Subcutaneous adipose tissue (tissue), 4 donors: Measurements from ENCODE around the gene CHN2. TPM values are rescaled to one million over a fixed set of nuclear protein-coding genes. Genes with fewer than 3 reads are reported as not detected.

Source experiments
- CTCF ChIP-seq: fragments of 450-650 bp; IDR thresholded peaks from one replicate; pipeline ENCODE4 v1.5.1; 2016; ENCODE audit warnings: low read depth, mild to moderate bottlenecking, control low read depth, antibody characterized with exemption, moderate library complexity
- total RNA-seq, 4 donors: library from RNA; depleted of rRNA; stranded (reverse); fragments of >200 nt; gene quantifications; one replicate each; pipeline ENCODE4 v1.1.0, GENCODE V29; 2016

CHN2 gene
- total RNA-seq, 4 donors from 2014 or later = 10.0 to 19.4 (median 13.8) TPM

DNA sequence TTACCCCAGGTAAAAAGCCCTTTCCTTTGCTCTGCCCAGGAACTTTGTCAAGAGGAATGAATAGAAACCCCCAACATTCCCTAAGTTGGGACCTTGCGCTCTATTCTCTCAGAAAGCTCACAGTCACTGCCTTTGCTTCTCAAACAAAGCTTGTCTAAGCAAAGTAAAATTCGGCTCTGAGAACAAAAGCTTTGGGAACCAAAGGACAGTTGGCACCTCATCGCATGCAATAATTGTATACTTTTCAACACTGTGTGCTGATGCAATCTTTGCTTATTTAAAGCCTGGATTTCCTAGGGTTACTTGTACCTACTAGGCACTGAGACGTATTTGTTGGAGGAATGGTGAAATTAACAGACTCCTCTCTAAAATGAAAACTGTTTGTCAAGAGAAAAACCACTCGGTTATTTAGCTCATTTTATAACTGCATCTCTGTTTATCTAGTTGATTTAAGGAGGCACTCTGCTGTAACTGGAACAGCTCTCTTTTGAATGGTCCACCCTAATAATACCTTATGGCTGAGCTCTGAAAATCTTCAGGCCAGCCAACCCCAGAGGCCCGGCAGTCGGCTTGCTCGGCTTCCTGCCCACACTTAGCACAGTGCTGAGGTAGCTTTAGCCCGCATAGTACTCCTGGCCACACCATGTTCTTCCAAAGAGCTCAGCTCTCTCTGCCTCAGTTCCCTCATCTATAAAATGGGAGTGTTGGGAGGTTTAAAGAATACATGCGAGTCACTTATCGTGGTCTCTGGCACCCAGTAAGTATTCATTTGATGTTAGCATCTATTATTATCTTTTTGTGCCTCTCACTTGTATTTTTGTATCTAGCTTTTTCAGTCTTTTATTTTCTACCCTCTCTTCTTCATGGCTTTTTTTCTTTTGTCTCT lies 288.9 kb downstream of the CHN2 start:
- TF ChIP-seq CTCF = no peak

DNA sequence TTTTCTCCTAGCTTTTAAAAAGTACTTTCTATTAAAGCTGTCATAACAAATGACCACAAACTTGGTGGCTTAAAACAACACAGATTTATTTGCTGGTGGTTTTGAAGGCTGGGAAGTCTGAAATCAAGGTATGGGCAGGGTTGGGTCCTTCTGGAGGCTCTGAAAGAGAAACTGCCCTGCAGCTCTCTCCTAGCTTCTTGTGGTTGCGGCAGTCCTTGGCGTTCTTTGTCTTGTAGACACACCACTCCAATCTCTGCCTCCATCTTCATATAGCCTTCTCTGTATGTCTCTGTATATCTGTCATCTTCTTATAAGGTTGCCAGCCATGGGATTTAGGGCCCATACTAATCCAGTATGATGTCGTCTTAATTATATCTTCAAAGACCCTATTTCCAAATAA lies 289.7 kb downstream of the CHN2 start:
- TF ChIP-seq CTCF = no peak

DNA sequence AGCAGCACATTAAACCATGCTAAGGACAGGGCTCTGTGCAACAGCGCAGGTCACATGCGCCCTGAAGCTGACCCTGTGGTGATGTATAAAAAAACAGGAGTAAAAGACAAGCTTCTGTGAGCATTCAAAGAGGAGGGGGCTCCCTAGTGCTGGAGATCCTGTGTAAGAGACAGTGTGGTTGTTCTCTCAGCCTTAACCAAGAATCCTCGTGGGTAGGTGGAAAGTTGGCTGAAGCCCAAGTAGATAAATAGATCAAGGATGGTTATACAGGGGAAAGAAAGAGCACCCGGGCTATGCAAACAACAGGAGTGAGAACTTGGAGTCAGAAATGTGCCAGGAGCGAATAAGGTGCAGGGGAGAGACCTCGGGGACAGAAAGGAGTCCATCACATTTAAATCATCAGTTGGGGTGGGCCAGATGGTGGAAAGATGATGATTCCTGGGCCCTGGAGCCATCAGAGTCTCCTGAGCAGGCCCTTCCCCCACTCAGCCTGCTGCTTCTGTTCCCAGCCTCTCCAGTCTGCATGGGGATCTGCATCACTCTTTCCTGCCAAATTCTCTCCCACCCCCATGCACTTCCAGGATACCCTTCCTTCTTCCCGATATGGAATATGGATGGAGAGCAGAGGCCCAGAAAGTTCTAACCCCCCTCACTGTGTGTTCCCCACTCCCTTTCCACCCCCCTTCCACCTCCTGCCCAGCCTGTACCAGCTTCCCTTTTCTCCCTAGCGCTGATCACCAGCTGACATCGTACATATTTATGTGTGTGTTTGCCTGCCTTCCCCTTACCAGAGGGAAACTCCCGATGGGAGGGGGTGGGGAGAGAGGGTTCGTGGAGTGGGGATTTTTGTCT lies 291.0 kb downstream of the CHN2 start:
- no peak for TF ChIP-seq CTCF

DNA sequence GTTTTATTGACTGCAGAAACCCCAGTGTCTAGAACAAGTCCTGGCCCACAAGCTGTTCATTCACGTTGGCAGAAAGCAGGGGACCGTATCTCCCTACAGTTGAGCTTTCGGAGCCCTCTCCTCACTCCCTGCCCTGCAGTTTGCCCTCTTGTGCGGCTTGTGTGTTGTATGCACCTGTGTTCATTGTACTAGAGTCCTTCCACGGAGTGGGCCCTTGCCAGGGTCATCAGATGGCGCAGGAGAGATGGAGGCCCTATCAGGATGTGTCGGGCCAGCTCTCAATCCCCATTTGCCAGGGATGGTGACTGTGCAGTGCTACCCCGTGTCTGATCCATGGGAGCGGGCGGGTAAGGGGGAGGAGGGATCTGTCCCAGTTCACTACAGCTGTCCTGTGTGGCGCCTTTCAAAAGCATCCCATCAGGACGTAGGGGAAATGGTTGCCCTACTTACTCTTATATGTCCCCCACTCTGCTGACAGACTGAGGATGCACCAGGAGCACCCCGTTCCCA lies 291.7 kb downstream of the CHN2 start:
- TF ChIP-seq CTCF = no peak

GRCh38 chr7:29487424-29487823 lies 292.8 kb downstream of the CHN2 start:
- TF ChIP-seq CTCF = no peak

DNA sequence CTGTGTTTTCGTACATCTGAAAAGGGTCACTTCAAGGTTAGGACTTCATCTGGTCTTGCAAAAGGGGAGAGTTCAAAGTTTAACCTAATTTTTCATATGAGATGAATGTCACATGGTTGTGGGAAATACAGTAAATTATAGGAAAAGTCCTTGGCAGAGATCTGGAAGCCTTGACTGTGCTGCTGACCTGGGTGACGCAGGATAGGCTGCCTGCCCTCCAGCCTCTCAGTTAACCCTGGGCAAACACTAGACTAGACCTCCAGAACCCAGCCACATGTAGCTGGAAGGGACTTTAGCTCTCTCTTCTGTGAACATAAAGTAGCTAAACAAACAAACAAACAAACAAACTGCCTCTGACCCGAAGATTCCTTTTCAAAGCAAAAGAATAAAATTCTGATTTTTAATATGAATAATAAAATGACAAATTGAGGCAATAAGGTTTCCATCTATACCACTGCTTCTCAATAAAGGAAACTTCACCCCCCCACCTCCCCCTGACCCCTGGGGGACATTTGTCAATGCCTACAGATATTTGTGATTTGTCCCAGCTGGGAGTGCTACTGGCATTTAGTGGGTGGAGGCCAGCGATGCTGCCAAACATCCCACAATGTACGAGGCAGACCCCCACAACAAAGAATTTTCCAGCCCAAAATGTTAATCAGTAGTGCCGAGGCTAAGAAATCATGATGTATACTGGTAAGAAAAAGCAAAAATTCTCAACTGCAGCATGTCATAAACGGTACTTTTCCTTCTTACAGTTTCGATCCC lies 293.8 kb downstream of the CHN2 start:
- no peak for TF ChIP-seq CTCF
